Germinal center (tissue), 1 donor: ENCODE data around the gene LRRN4.

ENCODE experiments used
- DNase-seq: peaks from one replicate; pipeline ENCODE4 v3.0.0; 2012; ENCODE audit warnings: mixed read lengths, low spot score

Gene LRRN4

GRCh38 chr20:6053776-6054688 is at the start of gene LRRN4:
Gene LRRN4 (minus strand): TSS chr20:6054060. CDS start chr20:6052799, 1,261 bp downstream.
- no peak for DNase-seq

DNA sequence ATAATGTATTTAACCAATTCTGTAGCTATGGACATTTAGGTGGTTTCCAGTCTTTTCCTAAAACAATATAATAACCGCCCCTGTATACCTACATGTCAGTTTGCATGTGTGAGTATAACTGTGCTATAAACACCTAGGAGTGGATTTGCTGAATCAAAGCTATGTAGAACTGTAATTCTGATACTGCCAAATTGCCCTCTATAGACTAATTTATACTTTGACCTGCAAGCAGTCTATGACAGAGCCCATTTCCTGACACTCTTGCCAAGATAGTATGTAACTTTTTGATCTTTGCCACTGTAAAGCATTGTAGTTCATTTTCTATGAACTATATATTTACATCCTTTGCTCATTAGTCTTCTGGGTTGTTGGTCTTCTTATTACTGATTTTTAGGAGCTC is 49.4 kb upstream of the LRRN4 start:
- no peak for DNase-seq

- DNase-seq = no peak
These were observed 47.5 kb upstream of the LRRN4 start for GRCh38 chr20:6101346-6101745.

DNA sequence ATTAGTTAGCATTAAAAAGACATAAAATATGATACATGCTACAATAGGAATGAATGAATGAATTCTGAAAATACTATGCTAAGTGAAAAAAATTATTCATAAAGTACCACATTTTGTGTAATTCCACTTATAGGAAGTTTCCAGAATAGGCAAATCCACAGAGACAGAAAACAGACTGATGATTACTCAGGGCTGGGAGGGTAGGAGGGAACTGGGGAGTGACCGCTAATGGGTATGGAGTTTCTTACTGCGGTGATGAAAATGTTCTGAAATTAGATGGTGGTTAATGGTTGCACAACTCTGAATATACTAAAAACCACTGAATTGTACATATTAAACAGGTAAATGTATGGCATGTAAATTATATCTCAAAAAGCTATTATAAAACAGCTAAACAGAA is 46.4 kb upstream of the LRRN4 start:
- no peak for DNase-seq

DNA sequence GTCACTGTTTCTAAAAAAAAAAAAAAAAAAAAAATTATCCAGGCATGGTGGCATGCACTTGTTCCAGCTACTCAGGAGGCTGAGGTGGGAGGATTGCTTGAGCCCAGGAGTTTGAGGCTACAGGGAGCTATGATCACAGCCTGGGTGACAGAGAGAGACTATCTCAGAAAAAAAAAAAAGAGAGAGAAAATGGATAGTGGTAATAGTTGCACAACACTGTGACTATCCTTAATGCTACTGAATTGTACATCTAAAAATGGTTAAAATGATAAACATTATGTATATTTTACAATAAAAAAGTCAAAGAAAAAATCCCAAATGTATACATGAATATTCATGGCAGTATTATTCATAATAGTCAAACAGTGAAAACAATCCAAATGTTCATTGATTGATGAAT is 46.0 kb upstream of the LRRN4 start:
- no peak for DNase-seq

- no peak for DNase-seq
These were observed 41.5 kb upstream of the LRRN4 start for GRCh38 chr20:6095409-6095808.

GRCh38 chr20:6094565-6094964 is 40.7 kb upstream of the LRRN4 start:
- DNase-seq = no peak

DNA sequence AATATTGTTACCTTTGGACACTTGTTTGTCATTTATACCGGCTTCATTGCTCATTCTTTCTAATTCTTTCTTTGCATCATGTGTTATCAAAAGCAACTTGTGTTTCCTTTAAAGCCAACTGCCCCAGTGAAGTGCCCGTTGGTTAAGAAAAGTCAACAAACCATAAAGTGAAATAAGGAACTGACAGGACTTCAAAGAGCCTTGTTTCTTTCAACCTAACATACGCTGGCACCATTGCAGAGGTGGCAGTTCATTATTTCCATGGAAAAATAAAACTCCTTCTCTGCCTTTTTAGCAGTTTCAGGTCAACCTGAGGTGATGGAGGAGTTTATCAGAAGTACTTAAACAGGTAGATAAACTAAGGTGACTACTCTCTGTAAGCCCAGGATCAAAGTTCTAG is 40.2 kb upstream of the LRRN4 start:
- no peak for DNase-seq

DNA sequence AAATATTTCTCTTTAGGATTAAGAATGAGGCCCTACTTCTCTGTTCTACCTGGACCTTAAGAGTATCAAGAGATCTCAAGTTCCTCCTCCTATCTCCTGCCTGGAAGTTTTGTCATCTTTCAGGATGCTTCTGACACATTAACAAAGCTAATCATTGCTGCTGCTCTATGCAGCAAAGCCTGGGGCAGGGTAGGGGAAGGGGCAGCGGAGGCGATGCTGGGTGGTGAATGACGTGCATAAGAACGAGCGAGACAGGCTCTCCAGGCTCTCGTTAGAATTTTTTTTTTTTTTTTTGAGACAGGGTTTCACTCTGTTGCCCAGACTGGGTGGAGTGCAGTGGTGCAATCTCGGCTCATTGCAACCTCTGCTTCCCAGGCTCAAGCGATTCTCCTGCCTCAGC is 37.8 kb upstream of the LRRN4 start:
- no peak for DNase-seq

GRCh38 chr20:6086868-6087267 is 33.0 kb upstream of the LRRN4 start:
- DNase-seq = no peak

DNA sequence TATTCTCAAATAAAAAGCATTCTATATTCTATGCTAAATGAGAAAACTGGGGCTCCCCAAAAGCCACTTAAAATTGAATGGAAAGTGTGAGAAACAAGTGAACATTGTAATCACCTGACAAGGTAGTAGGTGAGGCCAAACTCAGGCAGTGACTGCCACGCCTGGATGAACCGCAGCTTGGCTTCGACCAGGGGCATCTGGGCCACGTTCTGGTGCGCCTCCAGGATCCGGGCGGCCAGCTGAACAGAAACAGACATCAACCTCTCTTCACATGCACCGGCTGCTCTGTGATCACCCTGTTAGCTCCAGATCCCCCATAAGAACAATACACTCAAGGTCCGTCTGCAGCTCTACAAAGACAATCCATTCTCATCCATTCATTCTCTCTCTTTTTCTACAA is 30.1 kb upstream of the LRRN4 start:
- DNase-seq = no peak

- no peak for DNase-seq
These were observed 27.4 kb upstream of the LRRN4 start for GRCh38 chr20:6081236-6081635.

DNA sequence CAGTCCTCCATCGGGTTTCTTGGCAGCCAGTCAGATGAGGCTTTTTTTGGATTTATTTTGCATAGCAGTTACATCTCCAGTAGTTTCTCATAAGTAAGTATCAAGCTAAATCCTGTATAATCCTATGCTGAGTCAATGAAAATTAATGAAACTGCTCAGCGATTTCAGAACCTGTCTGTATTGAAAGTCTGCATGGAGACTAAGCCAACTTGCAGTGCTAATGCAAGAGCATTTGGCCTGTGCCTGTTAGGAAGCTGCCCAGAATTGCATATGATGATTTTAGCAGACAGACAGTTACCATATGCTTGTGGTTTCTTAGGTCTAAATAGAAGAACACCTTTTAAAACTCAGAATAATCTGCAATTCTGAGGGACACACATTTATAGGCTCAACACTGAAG is 25.2 kb upstream of the LRRN4 start:
- DNase-seq = no peak

- DNase-seq = no peak
These were observed 21.8 kb upstream of the LRRN4 start for GRCh38 chr20:6075428-6076219.

DNA sequence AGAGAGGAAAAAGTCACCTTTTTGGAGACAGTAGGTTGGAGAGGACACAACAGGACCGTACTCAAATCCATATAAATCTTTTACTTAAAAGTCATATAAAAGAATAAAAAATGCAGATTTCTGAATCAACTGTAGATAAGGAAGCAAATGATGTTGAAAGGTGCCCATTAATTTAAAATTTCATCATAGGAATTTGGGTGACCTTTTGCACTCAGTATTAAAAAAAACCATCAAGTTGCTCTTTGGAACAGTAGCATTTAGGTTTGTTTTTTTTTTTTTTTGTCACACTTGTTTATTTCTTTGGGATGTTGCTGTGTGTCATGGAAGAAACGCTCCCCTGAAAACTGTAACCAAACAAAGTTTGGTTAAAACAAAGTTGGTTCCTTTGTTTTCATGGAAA is 20.9 kb upstream of the LRRN4 start:
- DNase-seq = no peak

DNA sequence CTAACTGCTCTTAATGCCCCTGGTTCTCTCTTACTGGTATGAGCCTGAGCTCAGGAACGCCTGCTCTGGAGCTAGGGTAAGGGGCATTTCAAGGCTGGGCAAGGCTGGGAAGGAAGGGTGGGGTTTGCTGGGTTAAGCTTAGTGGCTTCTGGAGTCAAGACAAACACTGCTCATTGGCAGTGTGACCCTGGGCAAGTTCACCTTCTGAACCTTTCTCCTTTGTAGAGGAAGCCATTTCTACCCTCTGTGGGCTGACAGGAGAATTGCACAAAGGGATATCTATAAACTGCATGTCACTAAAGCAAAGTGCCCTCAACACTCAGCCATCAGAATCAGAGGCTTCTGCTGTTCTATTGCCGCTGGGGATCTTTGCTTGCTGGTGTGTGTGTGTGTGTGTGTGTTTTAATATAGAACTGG is 20.3 kb upstream of the LRRN4 start:
- DNase-seq = peak; percentile 26

DNA sequence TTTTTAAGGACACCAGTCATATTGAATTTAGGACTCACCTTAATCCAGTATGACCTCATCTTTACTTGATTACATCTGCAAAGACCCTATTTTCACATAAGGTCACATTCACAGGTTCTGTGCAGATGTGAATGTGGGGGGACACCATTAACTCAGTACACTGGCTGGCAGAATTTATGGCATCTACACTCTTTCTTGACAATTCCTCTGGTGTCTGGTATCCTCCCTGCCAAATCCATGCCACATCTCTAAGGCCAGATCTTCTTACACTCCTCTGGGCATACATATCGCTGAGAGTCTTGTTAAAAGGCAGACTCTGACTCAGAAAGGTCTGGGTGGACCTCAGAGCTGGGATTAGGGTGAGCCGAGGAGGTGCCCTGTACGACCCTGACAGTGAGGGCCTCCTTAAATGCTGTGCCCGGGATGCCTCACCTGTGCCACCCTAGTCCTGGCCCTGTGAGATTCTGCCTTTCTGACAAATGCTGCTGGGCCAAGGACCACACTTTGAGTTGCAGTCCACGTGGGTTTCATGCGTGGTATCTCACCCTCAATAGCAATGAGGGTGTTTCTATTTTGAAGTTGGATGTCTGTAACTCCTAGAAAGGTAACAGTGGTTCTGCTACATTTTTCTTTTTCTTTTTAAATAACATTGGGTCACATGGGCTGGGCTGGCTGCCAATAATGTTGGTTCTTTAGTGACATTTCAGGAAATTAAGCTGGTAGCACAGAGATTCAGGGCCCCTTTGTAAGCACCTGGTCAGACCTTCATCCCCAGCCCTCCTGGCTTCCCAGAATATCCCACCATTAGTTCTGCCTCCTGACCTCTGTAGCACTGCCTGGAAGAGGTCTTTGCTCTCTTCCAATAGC is 17.2 kb upstream of the LRRN4 start:
- DNase-seq = no peak

DNA sequence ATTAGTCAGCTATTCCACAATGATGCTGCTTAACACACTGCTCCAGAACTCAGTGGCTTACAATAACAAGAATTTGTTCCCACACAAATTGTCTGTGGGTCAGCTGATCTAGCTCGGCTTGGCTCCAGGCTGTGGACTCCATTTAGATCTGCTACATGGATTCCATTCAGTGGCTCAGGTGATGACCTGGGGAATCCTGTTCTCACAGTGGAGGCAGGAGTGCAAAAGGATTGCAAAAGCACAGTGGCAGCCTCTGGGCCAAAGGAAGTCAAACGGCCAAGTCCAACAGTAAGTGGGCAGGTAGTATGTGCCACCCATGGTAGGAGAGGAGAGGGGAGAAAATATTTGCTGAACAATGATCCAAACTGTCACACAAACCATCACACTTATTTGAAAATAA is 15.8 kb upstream of the LRRN4 start:
- no peak for DNase-seq

GRCh38 chr20:6067763-6068318 is 14.0 kb upstream of the LRRN4 start:
- no peak for DNase-seq

- DNase-seq = no peak
These were observed 12.7 kb upstream of the LRRN4 start for GRCh38 chr20:6066582-6066981.

- no peak for DNase-seq
These were observed 7.7 kb upstream of the LRRN4 start for GRCh38 chr20:6061544-6061943.

DNA sequence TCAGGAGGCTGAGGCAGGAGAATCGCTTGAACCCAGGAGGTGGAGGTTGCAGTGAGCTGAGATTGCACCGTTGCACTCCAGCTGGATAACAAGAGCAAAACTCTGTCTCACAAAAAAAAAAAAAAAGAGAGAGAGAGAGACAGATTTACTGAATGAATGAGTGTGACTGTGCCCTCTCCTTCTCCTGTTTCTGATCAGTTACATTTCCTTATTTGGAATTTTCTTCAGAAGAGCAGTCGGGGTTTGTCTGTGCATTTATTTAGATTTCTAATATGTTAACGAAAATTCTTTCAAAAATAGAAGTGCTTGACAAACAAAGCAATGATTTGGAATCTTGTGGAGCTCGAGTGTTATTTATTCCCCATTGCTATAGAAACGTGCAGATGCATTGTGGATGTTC is 6.4 kb upstream of the LRRN4 start:
- DNase-seq = no peak
